Activated CD8-positive, alpha-beta T cell treated with anti-CD3 and anti-CD28 coated beads for 36 hours (primary cell): ENCODE results near the gene ASIC3. TPM values are rescaled to one million over a fixed set of nuclear protein-coding genes. Genes with fewer than 3 reads are reported as not detected.

Experiments
- ATAC-seq: fragments of 200-7000 bp; cut with Tn5 transposase; one replicate; pipeline ENCODE4 v1.10.0; 2021; ENCODE audit warnings: mild to moderate bottlenecking, moderate library complexity
- CTCF ChIA-PET: fragments of 350-600 bp; sonication (Branson Sonifier 250); formaldehyde crosslinking; loops from one replicate; lab custom pipeline; 2021; ENCODE audit warnings: antibody characterized with exemption; lab: Charles Lee
- POLR2A ChIA-PET: fragments of 350-600 bp; sonication (Branson Sonifier 250); formaldehyde crosslinking; loops from one replicate; lab custom pipeline; 2021; ENCODE audit warnings: antibody characterized with exemption; lab: Charles Lee
- DNase-seq: peaks from one replicate; pipeline ENCODE4 v3.0.0-alpha.2; 2020
- H3K27ac Mint-ChIP-seq: one replicate; pipeline ENCODE4 v1.8.0; 2021; ENCODE audit warnings: mild to moderate bottlenecking, mixed read lengths
- H3K27me3 Mint-ChIP-seq: one replicate; pipeline ENCODE4 v1.8.0; 2021; ENCODE audit warnings: mixed read lengths
- H3K36me3 Mint-ChIP-seq: one replicate; pipeline ENCODE4 v1.8.0; 2021; ENCODE audit warnings: low read depth, mixed read lengths
- H3K4me1 Mint-ChIP-seq: one replicate; pipeline ENCODE4 v1.8.0; 2021; ENCODE audit warnings: low read depth, mixed read lengths
- H3K4me3 Mint-ChIP-seq: one replicate; pipeline ENCODE4 v1.8.0; 2021; ENCODE audit warnings: mild to moderate bottlenecking, moderate library complexity, mixed read lengths
- H3K9me3 Mint-ChIP-seq: one replicate; pipeline ENCODE4 v1.8.0; 2021; ENCODE audit warnings: mixed read lengths
- CTCF ChIP-seq: fragments of 200-600 bp; IDR thresholded peaks from one replicate; pipeline ENCODE4 v1.8.0; 2022; ENCODE audit warnings: antibody characterized with exemption, mild to moderate bottlenecking
- intact Hi-C: fragments of 100-400 bp; cut with micrococcal nuclease; formaldehyde crosslinking; loops from one replicate; pipeline ENCODE4 v1.10.0; 2022
- total RNA-seq, 2 experiments: library from RNA; stranded (reverse); gene quantifications; one replicate each; pipeline ENCODE4 v1.2.3, GENCODE V29; 2021

ASIC3 gene
- total RNA-seq, 2 experiments from 2014 or later, result 3.7 to 5.8 TPM

- H3K9me3 Mint-ChIP-seq, result no peaks in the 10 kb centered on the region
- ChIA-PET CTCF (interaction anchor here (1.0 to 2.8 kb wide), 4 partner anchors 14 to 30 kb away, joined by 3 to 15 read pairs (median 4); no protein-coding TSS in a partner anchor), POLR2A (interaction anchor here (0.6 kb wide), 1 partner anchor 9 kb away, joined by 3 read pairs; no protein-coding TSS in a partner anchor)
- ATAC-seq, result no peak
- H3K4me1 Mint-ChIP-seq, result peaks cover 4% of the 10 kb centered on the region
- no peak overlapping the region for H3K4me3 Mint-ChIP-seq
- no peak for DNase-seq
- H3K27me3 Mint-ChIP-seq, result peaks cover 3% of the 10 kb centered on the region
- TF ChIP-seq CTCF, result no peak
- H3K36me3 Mint-ChIP-seq, result no peaks in the 10 kb centered on the region
- intact Hi-C loops, result no loop called here
- no peak overlapping the region for H3K27ac Mint-ChIP-seq
Observed at GRCh38 chr7:151093748-151094147, 45.4 kb downstream of the ASIC3 start.

GRCh38 chr7:151094675-151095074 is 46.3 kb downstream of the ASIC3 start:
- intact Hi-C loops, result no loop called here
- POLR2A ChIA-PET, result interaction anchor here (0.6 kb wide), 1 partner anchor 98 kb away, joined by 3 read pairs; no protein-coding TSS in a partner anchor

GRCh38 chr7:151095123-151095797 is 46.9 kb downstream of the ASIC3 start:
- Mint-ChIP-seq H3K27ac (no peak overlapping the region), H3K4me3 (no peak overlapping the region), H3K4me1 (no peaks in the 10 kb centered on the region), H3K9me3 (no peaks in the 10 kb centered on the region), H3K27me3 (no peaks in the 10 kb centered on the region), H3K36me3 (no peaks in the 10 kb centered on the region)
- intact Hi-C loops, result no loop called here
- CTCF ChIA-PET, result interaction anchor here (1.2 to 2.8 kb wide), 3 partner anchors 15 to 186 kb away, joined by 3 to 15 read pairs (median 3); no protein-coding TSS in a partner anchor
- TF ChIP-seq CTCF, result no peak
- ATAC-seq (no peak), DNase-seq (no peak)
- POLR2A ChIA-PET, result interaction anchor here (0.6 kb wide), 1 partner anchor 98 kb away, joined by 3 read pairs; no protein-coding TSS in a partner anchor

More at GRCh38 chr7:151094675-151095074, 46.3 kb downstream of the ASIC3 start:
- H3K27ac Mint-ChIP-seq, result no peak overlapping the region
- no peaks in the 10 kb centered on the region for H3K4me1 Mint-ChIP-seq
- ATAC-seq, result no peak
- no peak for TF ChIP-seq CTCF
- no peaks in the 10 kb centered on the region for H3K36me3 Mint-ChIP-seq
- no peak for DNase-seq
- CTCF ChIA-PET, result interaction anchor here (1.2 to 2.8 kb wide), 5 partner anchors 13 to 186 kb away, joined by 3 to 15 read pairs (median 4); no protein-coding TSS in a partner anchor
- no peak overlapping the region for H3K4me3 Mint-ChIP-seq
- no peaks in the 10 kb centered on the region for H3K27me3 Mint-ChIP-seq
- no peaks in the 10 kb centered on the region for H3K9me3 Mint-ChIP-seq

GRCh38 chr7:151095828-151096475 is 47.6 kb downstream of the ASIC3 start:
- H3K27me3 Mint-ChIP-seq, result no peaks in the 10 kb centered on the region
- ATAC-seq (no peak), DNase-seq (no peak)
- POLR2A ChIA-PET, result no interaction called here
- no peak for TF ChIP-seq CTCF
- no peak overlapping the region for H3K27ac Mint-ChIP-seq
- no peak overlapping the region for H3K4me3 Mint-ChIP-seq
- no peaks in the 10 kb centered on the region for H3K9me3 Mint-ChIP-seq
- CTCF ChIA-PET, result interaction anchor here (0.8 to 2.8 kb wide), 4 partner anchors 15 to 187 kb away, joined by 3 to 15 read pairs (median 3); no protein-coding TSS in a partner anchor
- intact Hi-C loops, result no loop called here
- H3K4me1 Mint-ChIP-seq, result no peaks in the 10 kb centered on the region
- H3K36me3 Mint-ChIP-seq, result no peaks in the 10 kb centered on the region
